NB4 (cell line): ENCODE data around the gene ATP11A.

Experiments used
- DNase-seq: peaks from one replicate; pipeline ENCODE4 v3.0.0; 2010; ENCODE audit warnings: low read depth
- H3K4me3 ChIP-seq: one replicate; pipeline ENCODE4 v1.5.1; 2011; ENCODE audit warnings: mild to moderate bottlenecking, low read depth, low read length, moderate library complexity
- MAX ChIP-seq: IDR thresholded peaks from 2 replicates; pipeline ENCODE4 v1.6.1; 2011; ENCODE audit warnings: low read depth, low read length
- MYC ChIP-seq: IDR thresholded peaks from 2 replicates; pipeline ENCODE4 v1.6.1; 2011; ENCODE audit warnings: low read depth, low read length
- POLR2A ChIP-seq: IDR thresholded peaks from 2 replicates; pipeline ENCODE4 v1.6.1; 2011; ENCODE audit warnings: mild to moderate bottlenecking; ENCODE audit not compliant: insufficient read length; ENCODE audit errors: extremely low read depth
- TF ChIP-seq, protein P1 (sequence below): IDR thresholded peaks from one replicate; pipeline ENCODE4 v1.5.1; 2012; ENCODE audit warnings: low read depth, low read length

The ATP11A gene

DNA sequence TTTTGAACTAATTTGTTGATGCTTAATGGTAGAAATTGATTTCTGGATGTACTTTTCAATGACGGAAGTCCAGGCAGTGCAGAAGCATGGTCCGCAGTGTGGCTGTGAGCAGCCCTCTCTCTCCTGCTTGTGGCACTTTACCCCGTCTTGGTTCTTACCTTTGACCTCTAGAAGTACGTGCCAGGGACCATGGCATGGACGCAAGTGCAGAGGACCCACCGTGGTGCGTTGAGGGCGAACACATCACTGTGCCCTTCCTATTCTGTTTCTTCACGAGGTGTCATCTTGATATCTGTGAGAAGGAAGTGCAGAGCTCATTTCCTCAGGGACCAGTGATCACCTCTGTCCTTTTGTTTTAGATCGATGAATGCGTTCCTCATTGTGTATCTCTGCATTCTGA, 135.2 kb downstream of the ATP11A start:
- H3K4me3 ChIP-seq, result no peak overlapping the region
- no peak for DNase-seq
- TF ChIP-seq, protein P1, sequence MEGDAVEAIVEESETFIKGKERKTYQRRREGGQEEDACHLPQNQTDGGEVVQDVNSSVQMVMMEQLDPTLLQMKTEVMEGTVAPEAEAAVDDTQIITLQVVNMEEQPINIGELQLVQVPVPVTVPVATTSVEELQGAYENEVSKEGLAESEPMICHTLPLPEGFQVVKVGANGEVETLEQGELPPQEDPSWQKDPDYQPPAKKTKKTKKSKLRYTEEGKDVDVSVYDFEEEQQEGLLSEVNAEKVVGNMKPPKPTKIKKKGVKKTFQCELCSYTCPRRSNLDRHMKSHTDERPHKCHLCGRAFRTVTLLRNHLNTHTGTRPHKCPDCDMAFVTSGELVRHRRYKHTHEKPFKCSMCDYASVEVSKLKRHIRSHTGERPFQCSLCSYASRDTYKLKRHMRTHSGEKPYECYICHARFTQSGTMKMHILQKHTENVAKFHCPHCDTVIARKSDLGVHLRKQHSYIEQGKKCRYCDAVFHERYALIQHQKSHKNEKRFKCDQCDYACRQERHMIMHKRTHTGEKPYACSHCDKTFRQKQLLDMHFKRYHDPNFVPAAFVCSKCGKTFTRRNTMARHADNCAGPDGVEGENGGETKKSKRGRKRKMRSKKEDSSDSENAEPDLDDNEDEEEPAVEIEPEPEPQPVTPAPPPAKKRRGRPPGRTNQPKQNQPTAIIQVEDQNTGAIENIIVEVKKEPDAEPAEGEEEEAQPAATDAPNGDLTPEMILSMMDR, result no peak
- TF ChIP-seq POLR2A (no peak), MAX (no peak), MYC (no peak)

DNA sequence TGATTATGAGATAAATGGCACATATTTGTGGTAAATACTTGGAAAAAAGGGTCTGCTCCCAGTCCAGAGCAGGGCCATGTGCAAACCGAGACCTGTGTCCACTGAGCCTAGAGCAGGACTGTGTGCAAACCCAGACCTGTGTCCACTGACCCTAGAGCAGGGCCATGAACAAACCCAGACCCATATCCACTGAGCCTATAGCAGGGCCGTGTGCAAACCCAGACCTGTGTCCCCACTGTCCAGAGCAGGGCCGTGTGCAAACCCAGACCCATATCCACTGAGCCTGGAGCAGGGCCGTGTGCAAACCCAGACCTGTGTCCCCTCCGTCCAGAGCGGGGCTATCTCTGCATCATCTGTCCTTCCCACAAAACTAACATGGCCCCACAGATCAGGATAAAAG, 136.0 kb downstream of the ATP11A start:
- TF ChIP-seq MAX (no peak), POLR2A (no peak), MYC (no peak)
- TF ChIP-seq, protein P1, result no peak
- H3K4me3 ChIP-seq, result no peak overlapping the region
- DNase-seq, result no peak

- DNase-seq, result no peak
- no peak overlapping the region for H3K4me3 ChIP-seq
- TF ChIP-seq, protein P1, result no peak
- no peak for TF ChIP-seq MYC
Measured at GRCh38 chr13:112826565-112826964, 136.7 kb downstream of the ATP11A start.

GRCh38 chr13:112828082-112828699, 138.4 kb downstream of the ATP11A start:
- no peak for DNase-seq
- TF ChIP-seq POLR2A (no peak), MYC (no peak), MAX (no peak)
- TF ChIP-seq, protein P1, result no peak
- no peak overlapping the region for H3K4me3 ChIP-seq

DNA sequence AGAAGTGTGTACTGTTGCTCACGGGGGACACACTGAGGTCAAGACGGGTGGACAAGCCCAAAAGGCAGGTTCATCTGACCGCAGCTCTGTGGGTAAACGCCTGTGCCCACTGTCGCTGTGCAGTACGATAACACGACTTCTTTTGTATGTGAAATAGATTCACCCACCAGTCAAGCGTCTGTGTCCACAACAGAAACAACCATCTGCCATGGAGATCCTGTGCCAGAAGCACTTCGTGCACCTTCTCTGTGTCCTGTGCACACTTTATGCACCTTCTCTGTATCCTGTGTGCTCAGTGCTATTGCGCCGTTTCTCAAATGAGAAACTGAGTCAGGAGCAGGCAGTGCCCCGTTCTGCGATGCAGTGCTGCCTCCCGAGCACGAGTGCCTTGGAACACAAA, 138.9 kb downstream of the ATP11A start:
- H3K4me3 ChIP-seq, result no peak overlapping the region
- DNase-seq, result no peak
- no peak for TF ChIP-seq MYC
- no peak for TF ChIP-seq MAX

DNA sequence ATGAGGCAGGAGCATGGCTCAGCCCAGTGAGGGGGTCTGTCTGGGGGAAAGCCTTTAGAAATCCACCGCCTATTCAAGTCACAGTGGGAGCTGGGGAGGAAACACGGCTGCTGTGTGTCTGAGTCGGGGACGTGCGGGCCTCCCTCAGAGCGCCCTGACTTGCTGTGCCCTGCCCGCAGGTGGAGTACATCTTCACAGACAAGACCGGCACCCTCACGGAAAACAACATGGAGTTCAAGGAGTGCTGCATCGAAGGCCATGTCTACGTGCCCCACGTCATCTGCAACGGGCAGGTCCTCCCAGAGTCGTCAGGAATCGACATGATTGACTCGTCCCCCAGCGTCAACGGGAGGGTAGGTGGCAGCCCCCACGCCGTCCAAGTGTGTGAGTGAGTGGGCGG, 141.4 kb downstream of the ATP11A start:
- TF ChIP-seq MYC (no peak), MAX (no peak)

DNA sequence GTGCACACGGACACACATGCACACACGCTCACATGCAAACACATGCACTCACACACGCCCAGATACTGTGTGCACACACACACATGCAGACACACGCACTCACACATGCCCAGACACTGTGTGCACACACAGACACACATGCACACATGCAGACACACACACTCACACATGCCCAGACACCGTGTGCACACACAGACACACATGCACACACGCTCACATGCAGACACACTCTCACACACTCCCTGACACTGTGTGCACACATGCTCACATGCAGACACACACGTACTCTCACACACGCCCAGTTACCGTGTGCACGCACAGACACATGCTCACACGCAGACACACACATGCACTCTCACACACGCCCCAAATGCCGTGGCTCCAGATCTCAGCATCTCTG, 142.0 kb downstream of the ATP11A start:
- no peak for DNase-seq
- no peak overlapping the region for H3K4me3 ChIP-seq
- no peak for TF ChIP-seq MAX
- TF ChIP-seq, protein P1, result no peak
- TF ChIP-seq MYC, result no peak
- TF ChIP-seq POLR2A, result no peak

More for the DNA sequence above, 141.4 kb downstream of the ATP11A start:
- no peak overlapping the region for H3K4me3 ChIP-seq
- no peak for DNase-seq
